HepG2 (cell line): ENCODE results near the gene CASP6. TPM values are rescaled to one million over a fixed set of nuclear protein-coding genes. Genes with fewer than 3 reads are reported as not detected.

Source experiments
- E2F2 ChIP-seq: sonication (generic); formaldehyde crosslinking; IDR thresholded peaks from 2 replicates; pipeline ENCODE4 v1.4.0; 2020; ENCODE audit warnings: missing genetic modification reagents, borderline replicate concordance
- GFI1 ChIP-seq: sonication (generic); formaldehyde crosslinking; IDR thresholded peaks from 2 replicates; pipeline ENCODE4 v1.5.0; 2020; ENCODE audit warnings: missing genetic modification reagents, mild to moderate bottlenecking, borderline replicate concordance
- KDM5A ChIP-seq: fragments of 200-600 bp; sonication (generic); IDR thresholded peaks from 2 replicates; pipeline ENCODE4 v1.7.0; 2018; ENCODE audit warnings: antibody characterized with exemption, mild to moderate bottlenecking, low read length, borderline replicate concordance
- KDM5B ChIP-seq: sonication (generic); formaldehyde crosslinking; IDR thresholded peaks from 2 replicates; pipeline ENCODE4 v1.4.0; 2020; ENCODE audit warnings: missing genetic modification reagents, mild to moderate bottlenecking, borderline replicate concordance
- SUZ12 ChIP-seq: fragments of 150-350 bp; IDR thresholded peaks from 2 replicates; pipeline ENCODE4 v1.6.1; 2014; ENCODE audit warnings: low read depth, low read length
- THAP11 ChIP-seq: IDR thresholded peaks from 2 replicates; pipeline ENCODE4 v1.6.1; 2016; ENCODE audit warnings: missing biosample characterization, missing genetic modification reagents
- ZNF207 ChIP-seq: fragments of 450-650 bp; IDR thresholded peaks from 2 replicates; pipeline ENCODE4 v1.6.1; 2016; ENCODE audit warnings: antibody characterized with exemption, borderline replicate concordance
- ZNF275 ChIP-seq: sonication (generic); formaldehyde crosslinking; IDR thresholded peaks from 2 replicates; pipeline ENCODE4 v1.8.0; 2022; ENCODE audit warnings: missing genetic modification reagents, mild to moderate bottlenecking, inconsistent platforms, borderline replicate concordance
- ZNF281 ChIP-seq: sonication (generic); formaldehyde crosslinking; IDR thresholded peaks from 2 replicates; pipeline ENCODE4 v1.4.0; 2020; ENCODE audit warnings: missing genetic modification reagents, borderline replicate concordance
- ZNF282 ChIP-seq: fragments of 450-650 bp; IDR thresholded peaks from 2 replicates; pipeline ENCODE4 v1.6.1; 2018; ENCODE audit not compliant: partially characterized antibody
- ZNF468 ChIP-seq: sonication (generic); formaldehyde crosslinking; IDR thresholded peaks from 2 replicates; pipeline ENCODE4 v1.8.0; 2022; ENCODE audit warnings: mild to moderate bottlenecking, moderate library complexity, missing genetic modification reagents
- ZNF484 ChIP-seq: sonication (generic); formaldehyde crosslinking; IDR thresholded peaks from 2 replicates; pipeline ENCODE4 v1.5.1; 2020; ENCODE audit warnings: mild to moderate bottlenecking, low read depth, missing genetic modification reagents, borderline replicate concordance
- ZNF501 ChIP-seq: sonication (generic); formaldehyde crosslinking; IDR thresholded peaks from 2 replicates; pipeline ENCODE4 v1.5.1; 2020; ENCODE audit warnings: mild to moderate bottlenecking, moderate library complexity, missing genetic modification reagents
- ZNF562 ChIP-seq: sonication (generic); formaldehyde crosslinking; IDR thresholded peaks from 2 replicates; pipeline ENCODE4 v1.8.0; 2022; ENCODE audit warnings: missing genetic modification reagents, borderline replicate concordance
- ZNF761 ChIP-seq: sonication (generic); formaldehyde crosslinking; conservative IDR thresholded peaks from 2 replicates; pipeline ENCODE4 v1.4.0; 2020; ENCODE audit warnings: mild to moderate bottlenecking, missing genetic modification reagents
- polyA plus RNA-seq, 8 experiments: library from polyadenylated mRNA; depleted of rRNA in 3 of 8; stranded (reverse) in 7 of 8; unstranded in 1 of 8; fragments of >200 nt; fragmentation: Illumina TruSeq in 4 of 8; extraction: Trizol in 4 of 8; gene quantifications; 2 replicates each; pipeline versions ENCODE4 v1.2.1 to v1.2.3, GENCODE V29; 2011 to 2016; ENCODE audit warnings: low read depth in 4 of 8, missing spikeins in 1 of 8, mixed read lengths in 1 of 8; ENCODE audit not compliant: insufficient read depth in 1 of 8
- total RNA-seq, 5 experiments: library from RNA; depleted of rRNA; stranded (reverse); fragments of >200 nt; fragmentation: Illumina TruSeq; extraction: Trizol; gene quantifications; 2 replicates each; pipeline ENCODE4 v1.2.3, GENCODE V29; 2016; ENCODE audit warnings: low read depth in 1 of 5
- TF ChIP-seq, protein P1 (sequence below): sonication (generic); formaldehyde crosslinking; IDR thresholded peaks from 2 replicates; pipeline ENCODE4 v1.4.0; 2020; ENCODE audit warnings: mild to moderate bottlenecking, missing genetic modification reagents
- TF ChIP-seq, protein P2 (sequence below): sonication (generic); formaldehyde crosslinking; IDR thresholded peaks from 2 replicates; pipeline ENCODE4 v1.5.0; 2020; ENCODE audit warnings: missing genetic modification reagents
- TF ChIP-seq, protein P3 (sequence below): sonication (generic); formaldehyde crosslinking; IDR thresholded peaks from 2 replicates; pipeline ENCODE4 v1.4.0; 2020; ENCODE audit warnings: missing genetic modification reagents, borderline replicate concordance

The CASP6 gene
- total and polyA plus RNA-seq, 2 of the 13 experiments (the other 11 are each of a cell fraction or from before 2014, with no cell fraction given): 19.7 to 34.6 TPM

DNA sequence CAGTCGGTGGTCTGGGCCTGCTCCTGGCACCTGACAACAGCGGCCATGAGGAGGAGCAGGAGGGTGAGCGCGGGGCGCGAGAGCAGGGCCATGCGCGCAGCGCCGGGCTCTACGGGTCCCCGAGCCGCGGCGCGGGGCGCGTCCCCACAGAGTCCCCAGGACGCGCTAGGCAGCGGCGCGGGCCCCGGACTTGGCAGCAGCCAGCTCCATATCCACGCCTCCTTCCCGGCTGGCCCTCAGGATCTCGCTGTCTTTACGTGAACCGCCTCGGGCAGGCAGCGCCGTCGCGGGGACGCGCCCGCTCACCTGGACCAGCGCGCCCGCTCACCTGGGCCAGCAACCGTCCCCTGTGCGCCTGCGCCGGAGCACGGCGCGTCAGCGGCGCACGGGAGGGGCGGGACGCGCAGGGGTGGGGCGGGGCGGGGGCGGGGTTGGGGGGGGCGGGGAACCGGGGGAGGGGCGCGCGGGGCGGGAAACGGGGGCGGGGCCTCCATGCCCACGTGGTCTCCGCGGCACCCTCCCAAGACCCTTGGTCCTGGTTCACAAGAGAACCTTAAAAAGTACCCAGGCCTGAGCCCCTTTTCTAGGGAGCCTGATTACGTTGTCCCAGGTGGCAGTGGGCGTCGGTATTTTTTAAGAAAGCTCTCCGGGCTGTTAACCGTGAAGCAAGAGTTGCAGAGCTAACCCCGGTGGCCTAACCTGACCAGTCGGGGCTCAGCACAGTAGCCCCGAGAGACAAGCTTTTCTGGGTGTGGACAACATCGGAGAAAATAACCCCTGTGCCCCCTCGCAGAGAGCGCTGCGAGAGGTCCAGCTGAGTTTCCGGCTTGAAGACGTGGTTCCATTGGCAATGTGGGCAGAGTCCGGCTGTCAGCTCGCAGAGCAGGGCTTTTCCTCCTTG, 26.7 kb upstream of the CASP6 start, which contains the start of gene PLA2G12A (continued):
- no peak for TF ChIP-seq ZNF562
- no peak; the same call in 1 of the 2 replicates for TF ChIP-seq ZNF281
- TF ChIP-seq GFI1 (CRISPR knock-in tag): no peak
- TF ChIP-seq ZNF275 (CRISPR knock-in tag): peak; percentile 70; the same call in 1 of the 2 replicates
- TF ChIP-seq ZNF484 (CRISPR knock-in tag): no peak
- TF ChIP-seq SUZ12: no peak
- TF ChIP-seq, protein P1, sequence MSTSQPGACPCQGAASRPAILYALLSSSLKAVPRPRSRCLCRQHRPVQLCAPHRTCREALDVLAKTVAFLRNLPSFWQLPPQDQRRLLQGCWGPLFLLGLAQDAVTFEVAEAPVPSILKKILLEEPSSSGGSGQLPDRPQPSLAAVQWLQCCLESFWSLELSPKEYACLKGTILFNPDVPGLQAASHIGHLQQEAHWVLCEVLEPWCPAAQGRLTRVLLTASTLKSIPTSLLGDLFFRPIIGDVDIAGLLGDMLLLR: peak; percentile 63
- peak; percentile 92 for TF ChIP-seq KDM5B (CRISPR knock-in tag)
- TF ChIP-seq, protein P2, sequence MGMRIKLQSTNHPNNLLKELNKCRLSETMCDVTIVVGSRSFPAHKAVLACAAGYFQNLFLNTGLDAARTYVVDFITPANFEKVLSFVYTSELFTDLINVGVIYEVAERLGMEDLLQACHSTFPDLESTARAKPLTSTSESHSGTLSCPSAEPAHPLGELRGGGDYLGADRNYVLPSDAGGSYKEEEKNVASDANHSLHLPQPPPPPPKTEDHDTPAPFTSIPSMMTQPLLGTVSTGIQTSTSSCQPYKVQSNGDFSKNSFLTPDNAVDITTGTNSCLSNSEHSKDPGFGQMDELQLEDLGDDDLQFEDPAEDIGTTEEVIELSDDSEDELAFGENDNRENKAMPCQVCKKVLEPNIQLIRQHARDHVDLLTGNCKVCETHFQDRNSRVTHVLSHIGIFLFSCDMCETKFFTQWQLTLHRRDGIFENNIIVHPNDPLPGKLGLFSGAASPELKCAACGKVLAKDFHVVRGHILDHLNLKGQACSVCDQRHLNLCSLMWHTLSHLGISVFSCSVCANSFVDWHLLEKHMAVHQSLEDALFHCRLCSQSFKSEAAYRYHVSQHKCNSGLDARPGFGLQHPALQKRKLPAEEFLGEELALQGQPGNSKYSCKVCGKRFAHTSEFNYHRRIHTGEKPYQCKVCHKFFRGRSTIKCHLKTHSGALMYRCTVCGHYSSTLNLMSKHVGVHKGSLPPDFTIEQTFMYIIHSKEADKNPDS (CRISPR knock-in tag): no peak
- TF ChIP-seq THAP11 (CRISPR knock-in tag): peak; percentile 38; the same call in 1 of the 2 replicates
- peak; percentile 90 for TF ChIP-seq ZNF501 (CRISPR knock-in tag)
- TF ChIP-seq E2F2 (CRISPR knock-in tag): no peak
- no peak for TF ChIP-seq ZNF282
- TF ChIP-seq KDM5A: no peak
- TF ChIP-seq, protein P3, sequence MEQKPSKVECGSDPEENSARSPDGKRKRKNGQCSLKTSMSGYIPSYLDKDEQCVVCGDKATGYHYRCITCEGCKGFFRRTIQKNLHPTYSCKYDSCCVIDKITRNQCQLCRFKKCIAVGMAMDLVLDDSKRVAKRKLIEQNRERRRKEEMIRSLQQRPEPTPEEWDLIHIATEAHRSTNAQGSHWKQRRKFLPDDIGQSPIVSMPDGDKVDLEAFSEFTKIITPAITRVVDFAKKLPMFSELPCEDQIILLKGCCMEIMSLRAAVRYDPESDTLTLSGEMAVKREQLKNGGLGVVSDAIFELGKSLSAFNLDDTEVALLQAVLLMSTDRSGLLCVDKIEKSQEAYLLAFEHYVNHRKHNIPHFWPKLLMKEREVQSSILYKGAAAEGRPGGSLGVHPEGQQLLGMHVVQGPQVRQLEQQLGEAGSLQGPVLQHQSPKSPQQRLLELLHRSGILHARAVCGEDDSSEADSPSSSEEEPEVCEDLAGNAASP: no peak
- no peak for TF ChIP-seq ZNF207
- no peak for TF ChIP-seq ZNF761 (CRISPR knock-in tag)
- TF ChIP-seq ZNF468 (CRISPR knock-in tag): 0 out of 2 replicates have a peak, but pooled peaks have one; percentile 67
